ENCODE data around the gene CTDNEP1. TPM values are rescaled to one million over a fixed set of nuclear protein-coding genes. Genes with fewer than 3 reads are reported as not detected.

CTDNEP1 gene
- total RNA-seq = 35.2 and 41.6 TPM in 2 replicates

GRCh38 chr17:7251661-7252175 is at the start of gene CTDNEP1:
Gene CTDNEP1 (minus strand): TSS chr17:7251734. CDS start chr17:7251296, 438 bp downstream.

GRCh38 chr17:7294614-7295153 is 43.1 kb upstream of the CTDNEP1 start, which contains the start of gene YBX2:
Gene YBX2 (minus strand): TSS chr17:7294639. CDS start chr17:7294500, 139 bp downstream.

GRCh38 chr17:7281074-7281952 is 29.8 kb upstream of the CTDNEP1 start, which contains the start of gene SLC2A4:
Gene SLC2A4 (plus strand): TSS chr17:7281718. CDS start chr17:7281935, 217 bp downstream.

GRCh38 chr17:7262192-7262934 is 10.8 kb upstream of the CTDNEP1 start, which contains the start of gene CLDN7:
Gene CLDN7 (minus strand): TSS chr17:7262478. CDS start chr17:7262043, 435 bp downstream.

GRCh38 chr17:7252176-7253043 is 876 bp upstream of the CTDNEP1 start, which contains the start of gene ELP5:
Gene ELP5 (plus strand): TSS chr17:7252215. CDS start chr17:7252551, 336 bp downstream.

GRCh38 chr17:7241783-7242716 is 9.5 kb downstream of the CTDNEP1 start, which contains the start of gene GABARAP:
Gene GABARAP (minus strand): TSS chr17:7242449. CDS start chr17:7242330, 119 bp downstream.

GRCh38 chr17:7239091-7240027 is 12.2 kb downstream of the CTDNEP1 start, which contains the start of gene PHF23:
Gene PHF23 (minus strand): TSS chr17:7239457. CDS start chr17:7239279, 178 bp downstream.

GRCh38 chr17:7234083-7234951 is 17.2 kb downstream of the CTDNEP1 start, which contains the start of gene DVL2:
Gene DVL2 (minus strand): TSS chr17:7234517. CDS start chr17:7234262, 255 bp downstream.

GRCh38 chr17:7219812-7220592 is 31.5 kb downstream of the CTDNEP1 start, which contains the start of the genes ACADVL and DLG4:
Gene ACADVL (plus strand): TSS chr17:7219938. CDS start chr17:7219985, 47 bp downstream.
Gene DLG4 (minus strand): TSS chr17:7219836.

Other genes with a start within 250 kb of the CTDNEP1 start
- 25.9 and 42.3 TPM in 2 replicates for gene RNASEK, start 239.1 kb downstream of the CTDNEP1 start, total RNA-seq
- 0.33 and 0.44 TPM in 2 replicates for gene BCL6B, start 228.7 kb downstream of the CTDNEP1 start, total RNA-seq
- 0.44 and 2.0 TPM in 2 replicates for gene SLC16A13, start 215.7 kb downstream of the CTDNEP1 start, total RNA-seq
- gene SLC16A11, start 207.6 kb downstream of the CTDNEP1 start, total RNA-seq = 0.66 TPM in 1 of 2 replicates, not detected in the other
- not detected in 2 replicates for gene CLEC10A, start 171.5 kb downstream of the CTDNEP1 start, total RNA-seq
- not detected in 2 replicates for gene ASGR2, start 136.9 kb downstream of the CTDNEP1 start, total RNA-seq
- gene ASGR1, start 72.4 kb downstream of the CTDNEP1 start, total RNA-seq = 1.2 and 1.3 TPM in 2 replicates
- gene DLG4, start 31.9 kb downstream of the CTDNEP1 start, total RNA-seq = 17.6 and 27.3 TPM in 2 replicates
- gene ACADVL, start 31.8 kb downstream of the CTDNEP1 start, total RNA-seq = 236 and 357 TPM in 2 replicates
- gene DVL2, start 17.2 kb downstream of the CTDNEP1 start, total RNA-seq = 84.8 and 108 TPM in 2 replicates
- 47.3 and 68.5 TPM in 2 replicates for gene PHF23, start 12.3 kb downstream of the CTDNEP1 start, total RNA-seq
- gene GABARAP, start 9.3 kb downstream of the CTDNEP1 start, total RNA-seq = 199 and 406 TPM in 2 replicates
- 24.6 and 25.6 TPM in 2 replicates for gene ELP5, start 481 bp upstream of the CTDNEP1 start, total RNA-seq
- 4.1 and 6.5 TPM in 2 replicates for gene CLDN7, start 10.7 kb upstream of the CTDNEP1 start, total RNA-seq
- 0.17 and 0.44 TPM in 2 replicates for gene SLC2A4, start 30.0 kb upstream of the CTDNEP1 start, total RNA-seq
- 0.17 and 0.29 TPM in 2 replicates for gene YBX2, start 42.9 kb upstream of the CTDNEP1 start, total RNA-seq
- gene EIF5A, start 55.9 kb upstream of the CTDNEP1 start, total RNA-seq = 469 and 682 TPM in 2 replicates
- 40.1 and 47.6 TPM in 2 replicates for gene GPS2, start 63.6 kb upstream of the CTDNEP1 start, total RNA-seq
- 20.2 and 23.5 TPM in 2 replicates for gene NEURL4, start 77.6 kb upstream of the CTDNEP1 start, total RNA-seq
- 0.58 and 0.99 TPM in 2 replicates for gene ACAP1, start 84.8 kb upstream of the CTDNEP1 start, total RNA-seq
- 6.1 and 13.1 TPM in 2 replicates for gene KCTD11, start 100.4 kb upstream of the CTDNEP1 start, total RNA-seq
- not detected in 2 replicates for gene TMEM95, start 103.4 kb upstream of the CTDNEP1 start, total RNA-seq
- gene TNK1, start 129.4 kb upstream of the CTDNEP1 start, total RNA-seq = 0.66 and 0.73 TPM in 2 replicates
- 38.7 and 48.1 TPM in 2 replicates for gene PLSCR3, start 142.8 kb upstream of the CTDNEP1 start, total RNA-seq
- 95.8 and 132 TPM in 2 replicates for gene TMEM256, start 152.4 kb upstream of the CTDNEP1 start, total RNA-seq
- 16.1 and 18.2 TPM in 2 replicates for gene NLGN2, start 156.1 kb upstream of the CTDNEP1 start, total RNA-seq
- gene SPEM1, start 168.6 kb upstream of the CTDNEP1 start, total RNA-seq = not detected in 2 replicates
- not detected in 2 replicates for gene SPEM2, start 173.9 kb upstream of the CTDNEP1 start, total RNA-seq
- not detected in 2 replicates for gene SPEM3, start 177.1 kb upstream of the CTDNEP1 start, total RNA-seq
- gene TMEM102, start 183.7 kb upstream of the CTDNEP1 start, total RNA-seq = 1.3 and 1.9 TPM in 2 replicates
- gene FGF11, start 187.8 kb upstream of the CTDNEP1 start, total RNA-seq = 0.58 and 2.8 TPM in 2 replicates
- 6.8 and 10.3 TPM in 2 replicates for gene CHRNB1, start 193.3 kb upstream of the CTDNEP1 start, total RNA-seq
- gene ZBTB4, start 227.9 kb upstream of the CTDNEP1 start, total RNA-seq = 27.8 and 44.8 TPM in 2 replicates
- gene SLC35G6, start 229.7 kb upstream of the CTDNEP1 start, total RNA-seq = not detected in 2 replicates
- gene POLR2A, start 232.6 kb upstream of the CTDNEP1 start, total RNA-seq = 104 and 111 TPM in 2 replicates